Measurements from ENCODE around the gene GRIP2. TPM values are rescaled to one million over a fixed set of nuclear protein-coding genes. Genes with fewer than 3 reads are reported as not detected.
A peak's percentile ranks its signal among the peaks of the same experiment; 100 is the strongest.

Gene GRIP2
- total and polyA plus RNA-seq, 3 experiments from 2014 or later = not detected

DNA sequence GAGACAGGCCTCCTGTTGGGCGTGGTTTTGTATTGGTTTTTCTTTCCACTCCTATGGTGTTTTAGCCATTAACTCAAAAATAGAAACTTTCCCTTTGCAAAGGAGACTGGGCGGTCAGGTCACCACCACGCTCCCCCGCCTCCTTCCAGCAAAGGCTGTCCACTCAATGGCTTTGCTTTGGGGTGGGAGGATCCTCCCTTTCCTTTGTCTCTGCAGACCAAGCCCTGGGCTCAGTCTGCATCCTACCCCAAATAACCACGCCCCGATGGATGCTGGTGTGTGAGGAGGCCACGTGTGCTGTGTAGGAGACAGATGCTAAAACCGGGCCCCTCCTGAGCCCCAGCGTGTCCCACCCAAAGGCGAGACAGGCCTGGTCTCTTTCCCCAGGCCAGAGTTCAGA lies 68.5 kb downstream of the GRIP2 start:
- DNase-seq = no peak
- no peak overlapping the region for H3K27ac ChIP-seq (ENCODE audit: low read depth, low read length)
- no peaks in the 10 kb centered on the region for H3K27me3 ChIP-seq (ENCODE audit: insufficient read depth, low read length, poor library complexity, severe bottlenecking)
- peaks cover 28% of the 10 kb centered on the region for H3K36me3 ChIP-seq (ENCODE audit: insufficient read depth, low read length)
- Mint-ChIP-seq H3K4me3 (no peak overlapping the region), H3K4me1 (peaks cover 0 to 3% (median 0%) of the 10 kb centered on the region in 3 donors), H3K27ac (no peak overlapping the region), H3K36me3 (peaks cover 0 to 89% (median 13%) of the 10 kb centered on the region in 3 donors), H3K27me3 (peaks cover 0 to 3% of the 10 kb centered on the region in 2 donors), H3K9me3 (no peaks in the 10 kb centered on the region)
- H3K9me3 ChIP-seq (ENCODE audit: low read length) = no peaks in the 10 kb centered on the region
- no peak overlapping the region for H3K4me3 ChIP-seq (ENCODE audit: low read length)
- ChIA-PET CTCF (no interaction called here), POLR2A (no interaction called here)
- H3K4me1 ChIP-seq (ENCODE audit: insufficient read depth, low read length) = no peaks in the 10 kb centered on the region

DNA sequence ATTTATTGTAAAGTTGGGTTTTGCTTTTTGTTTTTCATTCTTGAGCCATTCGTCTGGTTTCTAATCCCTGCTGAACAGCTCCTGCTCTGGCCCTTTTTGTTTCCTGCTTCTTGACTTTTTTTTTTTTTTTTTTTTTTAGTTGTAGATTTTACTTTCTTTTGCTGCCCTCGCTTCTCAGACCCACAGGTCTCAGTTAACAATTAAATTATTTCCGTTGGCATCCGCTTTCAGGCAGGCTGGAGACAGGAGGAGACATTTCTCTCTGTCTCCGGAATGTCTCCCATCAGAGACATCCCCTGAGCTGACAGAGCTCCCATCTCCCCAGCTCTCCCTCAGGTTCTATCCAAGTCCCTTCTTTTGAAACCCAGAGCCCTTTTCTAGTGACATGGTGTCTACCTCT lies 69.1 kb downstream of the GRIP2 start:
- Histone ChIP-seq H3K4me1 (ENCODE audit: insufficient read depth, low read length) (no peaks in the 10 kb centered on the region), H3K36me3 (ENCODE audit: insufficient read depth, low read length) (peaks cover 24% of the 10 kb centered on the region), H3K4me3 (ENCODE audit: low read length) (no peak overlapping the region), H3K27ac (ENCODE audit: low read depth, low read length) (no peak overlapping the region), H3K9me3 (ENCODE audit: low read length) (no peaks in the 10 kb centered on the region), H3K27me3 (ENCODE audit: insufficient read depth, low read length, poor library complexity, severe bottlenecking) (no peaks in the 10 kb centered on the region)
- Mint-ChIP-seq H3K36me3 (peaks cover 0 to 88% (median 13%) of the 10 kb centered on the region in 3 donors), H3K9me3 (no peaks in the 10 kb centered on the region), H3K27ac (no peak overlapping the region), H3K4me1 (peaks cover 0 to 3% (median 0%) of the 10 kb centered on the region in 3 donors), H3K4me3 (no peak overlapping the region), H3K27me3 (peaks cover 0 to 3% of the 10 kb centered on the region in 2 donors)
- DNase-seq = no peak
- CTCF ChIA-PET = interaction anchor here (1.0 kb wide), 1 partner anchor 67 kb away, joined by 3 read pairs; no protein-coding TSS in a partner anchor
- POLR2A ChIA-PET = interaction anchor here (0.6 kb wide), 1 partner anchor 90 kb away, joined by 5 read pairs; no protein-coding TSS in a partner anchor

DNA sequence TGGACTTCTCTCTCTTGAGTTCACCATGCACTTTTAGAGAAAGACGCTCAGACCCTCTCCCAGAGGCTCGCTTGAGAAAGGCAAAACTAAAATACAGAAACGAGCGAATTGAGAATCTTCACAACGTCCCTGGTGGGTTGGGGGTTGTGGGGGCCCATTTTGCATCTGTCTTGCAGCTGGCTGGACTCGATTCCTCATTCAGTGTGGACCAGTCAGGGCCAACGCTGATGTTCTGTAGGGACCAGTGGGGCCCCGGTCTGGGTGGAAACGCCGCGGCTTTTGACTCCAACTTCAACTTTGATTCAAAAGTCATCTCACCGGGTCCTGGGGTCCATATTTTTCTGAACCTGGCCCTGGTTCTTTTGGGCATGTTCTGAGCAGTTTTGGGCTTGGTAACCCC lies 69.7 kb downstream of the GRIP2 start:
- Mint-ChIP-seq H3K4me3 (no peak overlapping the region), H3K9me3 (no peaks in the 10 kb centered on the region), H3K36me3 (peaks cover 0 to 86% (median 11%) of the 10 kb centered on the region in 3 donors), H3K27ac (no peak overlapping the region), H3K4me1 (peaks cover 0 to 3% (median 0%) of the 10 kb centered on the region in 3 donors), H3K27me3 (peaks cover 0 to 3% of the 10 kb centered on the region in 2 donors)
- Histone ChIP-seq H3K9me3 (ENCODE audit: low read length) (no peaks in the 10 kb centered on the region), H3K4me1 (ENCODE audit: insufficient read depth, low read length) (no peaks in the 10 kb centered on the region), H3K4me3 (ENCODE audit: low read length) (no peak overlapping the region), H3K36me3 (ENCODE audit: insufficient read depth, low read length) (peaks cover 24% of the 10 kb centered on the region), H3K27me3 (ENCODE audit: insufficient read depth, low read length, poor library complexity, severe bottlenecking) (no peaks in the 10 kb centered on the region), H3K27ac (ENCODE audit: low read depth, low read length) (no peak overlapping the region)
- DNase-seq = no peak
- CTCF ChIA-PET = interaction anchor here (1.0 kb wide), 2 partner anchors 66 to 267 kb away, joined by 3 read pairs; no protein-coding TSS in a partner anchor
- POLR2A ChIA-PET = interaction anchor here (0.6 kb wide), 1 partner anchor 90 kb away, joined by 5 read pairs; no protein-coding TSS in a partner anchor

DNA sequence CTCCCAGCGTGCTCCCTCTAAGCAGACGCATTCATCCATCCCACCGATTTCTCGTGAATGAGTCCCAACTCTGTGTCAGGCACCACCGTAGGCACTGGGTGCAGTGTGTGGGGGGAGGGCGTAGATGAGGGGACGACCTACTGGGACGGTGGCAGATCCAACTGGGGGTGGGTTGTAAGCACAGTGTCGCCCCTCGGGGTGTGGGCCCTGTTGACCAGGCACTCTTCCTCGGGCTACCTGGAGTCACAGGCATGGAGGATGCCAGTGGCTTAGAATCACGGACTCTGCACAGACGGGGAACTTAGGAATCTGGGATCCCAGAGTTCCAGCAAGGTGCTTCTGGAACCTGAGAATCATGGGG lies 71.5 kb downstream of the GRIP2 start:
- Mint-ChIP-seq H3K9me3 (no peaks in the 10 kb centered on the region), H3K4me3 (no peak overlapping the region), H3K27me3 (peaks cover 0 to 3% of the 10 kb centered on the region in 2 donors), H3K27ac (no peak overlapping the region), H3K4me1 (peaks cover 0 to 3% (median 0%) of the 10 kb centered on the region in 3 donors), H3K36me3 (peaks cover 0 to 88% (median 9%) of the 10 kb centered on the region in 3 donors)
- POLR2A ChIA-PET = no interaction called here
- H3K4me3 ChIP-seq (ENCODE audit: low read length) = no peak overlapping the region
- H3K27ac ChIP-seq (ENCODE audit: low read depth, low read length) = no peak overlapping the region
- CTCF ChIA-PET = interaction anchor here (0.7 to 2.9 kb wide), 17 partner anchors 10 to 577 kb away, joined by 3 to 24 read pairs (median 3); no protein-coding TSS in a partner anchor
- no peaks in the 10 kb centered on the region for H3K9me3 ChIP-seq (ENCODE audit: low read length)
- H3K36me3 ChIP-seq (ENCODE audit: insufficient read depth, low read length) = peaks cover 24% of the 10 kb centered on the region
- H3K27me3 ChIP-seq (ENCODE audit: insufficient read depth, low read length, poor library complexity, severe bottlenecking) = no peaks in the 10 kb centered on the region
- no peak for DNase-seq
- no peaks in the 10 kb centered on the region for H3K4me1 ChIP-seq (ENCODE audit: insufficient read depth, low read length)

DNA sequence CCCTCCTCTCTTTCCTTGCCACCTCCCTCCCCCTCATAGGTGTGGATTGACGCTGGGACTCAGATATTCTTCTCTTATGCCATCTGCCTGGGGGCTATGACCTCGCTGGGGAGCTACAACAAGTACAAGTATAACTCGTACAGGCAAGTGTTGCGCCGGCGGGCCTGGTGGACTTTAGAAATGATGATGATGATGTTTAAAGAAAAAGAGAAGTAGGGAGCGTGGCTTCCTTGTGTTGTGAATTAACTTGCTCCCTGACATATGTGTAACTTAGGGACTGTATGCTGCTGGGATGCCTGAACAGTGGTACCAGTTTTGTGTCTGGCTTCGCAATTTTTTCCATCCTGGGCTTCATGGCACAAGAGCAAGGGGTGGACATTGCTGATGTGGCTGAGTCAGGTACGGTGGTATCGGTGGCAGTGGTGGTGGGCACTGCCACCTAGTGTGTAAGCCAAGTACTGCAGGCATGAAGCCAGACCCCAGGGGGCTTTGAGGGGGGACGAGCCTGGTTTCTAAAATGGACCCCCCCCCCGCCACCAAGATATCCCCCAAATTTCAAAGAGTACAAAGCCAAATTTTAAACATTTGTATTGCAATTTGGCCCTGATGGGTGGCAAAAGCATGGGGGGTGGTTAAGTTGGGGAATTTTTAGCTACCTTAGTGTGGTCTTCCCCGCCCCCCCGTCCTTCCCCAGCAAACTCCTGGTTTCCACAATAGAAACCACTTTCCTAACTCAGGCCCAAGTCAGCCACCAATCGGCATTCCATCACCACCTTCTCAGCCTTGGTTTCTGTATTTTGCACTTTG lies 72.1 kb downstream of the GRIP2 start:
- Histone ChIP-seq H3K27me3 (ENCODE audit: insufficient read depth, low read length, poor library complexity, severe bottlenecking) (no peaks in the 10 kb centered on the region), H3K9me3 (ENCODE audit: low read length) (no peaks in the 10 kb centered on the region), H3K27ac (ENCODE audit: low read depth, low read length) (no peak overlapping the region), H3K4me1 (ENCODE audit: insufficient read depth, low read length) (no peaks in the 10 kb centered on the region), H3K36me3 (ENCODE audit: insufficient read depth, low read length) (peaks cover 24% of the 10 kb centered on the region), H3K4me3 (ENCODE audit: low read length) (no peak overlapping the region)
- Mint-ChIP-seq H3K27ac (peak overlapping the region in 3 of 8 donors; percentile 40 to 83 (median 66)), H3K27me3 (no peaks in the 10 kb centered on the region), H3K4me1 (peaks cover 0 to 3% (median 0%) of the 10 kb centered on the region in 3 donors), H3K9me3 (no peaks in the 10 kb centered on the region), H3K4me3 (no peak overlapping the region), H3K36me3 (peaks cover 0 to 88% (median 5%) of the 10 kb centered on the region in 3 donors)
- peak; percentile 18 to 65 (median 38) for DNase-seq
- POLR2A ChIA-PET = no interaction called here
- CTCF ChIA-PET = interaction anchor here (0.7 to 2.9 kb wide), 30 partner anchors 10 to 578 kb away, joined by 3 to 24 read pairs (median 4); partner anchors contain the start of gene SLC6A6

DNA sequence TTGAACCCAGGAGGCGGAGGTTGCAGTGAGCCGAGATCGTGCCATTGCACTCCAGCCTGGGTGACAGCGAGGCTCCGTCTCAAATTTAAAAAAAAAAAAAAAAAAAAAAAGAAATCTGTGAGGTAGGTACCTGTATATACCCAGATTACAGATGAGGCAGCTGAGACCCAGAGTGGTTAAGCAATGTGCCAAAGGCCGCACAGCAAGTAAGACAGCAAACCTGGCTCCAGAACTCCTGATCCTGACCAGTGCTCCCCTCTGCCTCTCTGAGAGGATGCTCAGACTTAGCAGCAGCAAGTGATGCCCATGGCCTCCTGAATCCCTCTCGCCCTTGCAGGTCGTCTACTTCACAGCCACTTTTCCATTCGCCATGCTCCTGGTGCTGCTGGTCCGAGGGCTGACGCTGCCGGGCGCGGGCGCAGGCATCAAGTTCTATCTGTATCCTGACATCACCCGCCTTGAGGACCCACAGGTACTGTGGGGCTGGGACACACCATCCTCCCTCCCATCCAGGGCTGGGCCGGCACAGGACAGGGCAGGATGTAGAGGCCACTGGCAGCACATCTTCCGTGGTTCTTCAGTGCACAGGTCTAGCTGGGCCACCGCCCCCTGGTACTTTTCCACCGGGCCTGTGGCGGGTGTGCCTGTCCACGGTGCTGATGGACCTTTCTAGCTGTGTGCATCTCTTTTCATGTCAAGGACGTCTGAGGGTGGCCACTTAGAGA lies 73.8 kb downstream of the GRIP2 start:
- POLR2A ChIA-PET = no interaction called here
- Mint-ChIP-seq H3K27ac (peak overlapping the region in 1 of 8 donors; percentile 66), H3K36me3 (peaks cover 0 to 89% (median 8%) of the 10 kb centered on the region in 3 donors)

DNA sequence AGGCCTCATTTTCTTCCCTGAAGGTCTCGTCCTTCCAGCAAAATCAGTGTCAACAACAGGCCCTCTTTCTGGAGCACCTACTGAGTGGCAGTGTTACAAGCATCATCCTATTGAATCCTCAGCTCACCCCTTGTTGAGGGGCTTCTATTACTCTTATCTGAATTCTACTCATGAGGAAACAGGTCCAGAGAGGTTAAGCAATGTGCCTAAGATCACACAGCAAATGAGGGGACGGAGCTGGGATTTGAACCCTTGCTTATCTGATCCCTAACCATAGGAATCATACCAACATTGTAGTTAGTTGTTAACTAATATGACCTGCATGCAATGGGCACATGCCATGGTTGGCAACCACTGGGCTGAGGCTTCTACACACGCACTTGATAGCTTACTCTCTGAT lies 74.7 kb downstream of the GRIP2 start:
- H3K27me3 ChIP-seq (ENCODE audit: insufficient read depth, low read length, poor library complexity, severe bottlenecking) = no peaks in the 10 kb centered on the region
- H3K4me1 Mint-ChIP-seq = peaks cover 0 to 3% (median 0%) of the 10 kb centered on the region in 3 donors
- ChIA-PET POLR2A (no interaction called here), CTCF (interaction anchor here (0.7 to 1.0 kb wide), 5 partner anchors 19 to 634 kb away, joined by 3 to 5 read pairs (median 4); partner anchors contain the start of gene SLC6A6)
- H3K36me3 ChIP-seq (ENCODE audit: insufficient read depth, low read length) = peaks cover 20% of the 10 kb centered on the region
- H3K27ac Mint-ChIP-seq = peak overlapping the region in 2 of 8 donors; percentile 36 to 45
- no peaks in the 10 kb centered on the region for H3K4me1 ChIP-seq (ENCODE audit: insufficient read depth, low read length)
- no peak overlapping the region for H3K27ac ChIP-seq (ENCODE audit: low read depth, low read length)
- DNase-seq = no peak
- H3K4me3 ChIP-seq (ENCODE audit: low read length) = no peak overlapping the region
- H3K36me3 Mint-ChIP-seq = peaks cover 0 to 91% (median 8%) of the 10 kb centered on the region in 3 donors
- no peaks in the 10 kb centered on the region for H3K9me3 ChIP-seq (ENCODE audit: low read length)
- no peaks in the 10 kb centered on the region for H3K27me3 Mint-ChIP-seq
- H3K4me3 Mint-ChIP-seq = no peak overlapping the region
- no peaks in the 10 kb centered on the region for H3K9me3 Mint-ChIP-seq

More for the DNA sequence above, 73.8 kb downstream of the GRIP2 start:
- CTCF ChIA-PET = interaction anchor here (0.7 to 2.9 kb wide), 13 partner anchors 12 to 635 kb away, joined by 3 to 14 read pairs (median 6); partner anchors contain the start of gene SLC6A6
- Mint-ChIP-seq H3K9me3 (no peaks in the 10 kb centered on the region), H3K27me3 (no peaks in the 10 kb centered on the region), H3K4me1 (peaks cover 0 to 3% (median 0%) of the 10 kb centered on the region in 3 donors), H3K4me3 (no peak overlapping the region)
- no peak overlapping the region for H3K27ac ChIP-seq (ENCODE audit: low read depth, low read length)
- no peaks in the 10 kb centered on the region for H3K4me1 ChIP-seq (ENCODE audit: insufficient read depth, low read length)
- H3K36me3 ChIP-seq (ENCODE audit: insufficient read depth, low read length) = peaks cover 20% of the 10 kb centered on the region
- no peaks in the 10 kb centered on the region for H3K27me3 ChIP-seq (ENCODE audit: insufficient read depth, low read length, poor library complexity, severe bottlenecking)
- no peak overlapping the region for H3K4me3 ChIP-seq (ENCODE audit: low read length)
- no peak for DNase-seq
- H3K9me3 ChIP-seq (ENCODE audit: low read length) = no peaks in the 10 kb centered on the region

All from CD8-positive, alpha-beta memory T cell (primary cell).